Liver (tissue), 9 donors: ENCODE measurements around the gene CST7. TPM values are rescaled to one million over a fixed set of nuclear protein-coding genes. Genes with fewer than 3 reads are reported as not detected.

ENCODE experiments used
- DNase-seq: peaks from one replicate; pipeline ENCODE4 v3.0.0-alpha.2; 2017; ENCODE audit warnings: low spot score
- H3K27ac ChIP-seq, 2 donors: one replicate each; pipeline ENCODE4 v1.7.0; 2013; ENCODE audit warnings: inconsistent platforms in 2 of 2, low read length in 2 of 2, control low read depth in 1 of 2, low read depth in 1 of 2, mild to moderate bottlenecking in 1 of 2
- H3K27me3 ChIP-seq, 4 donors: one replicate each; pipeline versions ENCODE4 v1.6.1 to v1.7.0; 2013; ENCODE audit warnings: low read length in 3 of 4, inconsistent platforms in 1 of 4, mild to moderate bottlenecking in 1 of 4, moderate library complexity in 1 of 4; ENCODE audit not compliant: control insufficient read depth in 4 of 4, insufficient read depth in 4 of 4
- H3K36me3 ChIP-seq, 4 donors: one replicate each; pipeline versions ENCODE4 v1.6.1 to v1.7.0; 2013; ENCODE audit warnings: low read length in 3 of 4, mild to moderate bottlenecking in 3 of 4, low read depth in 1 of 4, moderate library complexity in 1 of 4; ENCODE audit not compliant: control insufficient read depth in 4 of 4, insufficient read depth in 3 of 4
- H3K4me1 ChIP-seq, 4 donors: one replicate each; pipeline versions ENCODE4 v1.6.1 to v1.7.0; 2013; ENCODE audit warnings: low read length in 3 of 4, mild to moderate bottlenecking in 3 of 4, moderate library complexity in 1 of 4; ENCODE audit not compliant: control insufficient read depth in 4 of 4, insufficient read depth in 4 of 4
- H3K4me3 ChIP-seq, 3 donors: one replicate each; pipeline versions ENCODE4 v1.6.1 to v1.7.0; 2013; ENCODE audit warnings: low read length in 3 of 3, control low read depth in 1 of 3, low read depth in 1 of 3, mild to moderate bottlenecking in 1 of 3
- H3K9ac ChIP-seq, 2 donors: one replicate each; pipeline ENCODE4 v1.7.0; 2013; ENCODE audit warnings: low read length in 2 of 2, mild to moderate bottlenecking in 2 of 2, moderate library complexity in 2 of 2, control low read depth in 1 of 2, low read depth in 1 of 2
- H3K9me3 ChIP-seq, 4 donors: one replicate each; pipeline versions ENCODE4 v1.6.1 to v1.7.0; 2013; ENCODE audit warnings: low read length in 3 of 4; ENCODE audit not compliant: control insufficient read depth in 4 of 4
- EGR1 ChIP-seq, 2 donors: IDR thresholded peaks; 2 replicates each; pipeline ENCODE4 v1.6.1; 2016 to 2018; ENCODE audit warnings: antibody characterized with exemption in 2 of 2, low read depth in 2 of 2
- FOXA1 ChIP-seq: IDR thresholded peaks from 2 replicates; pipeline ENCODE4 v1.6.1; 2016; ENCODE audit warnings: antibody characterized with exemption
- FOXA2 ChIP-seq: IDR thresholded peaks from 2 replicates; pipeline ENCODE4 v1.6.1; 2016; ENCODE audit warnings: antibody characterized with exemption
- GABPA ChIP-seq, 2 donors: IDR thresholded peaks in 1 of 2; conservative IDR thresholded peaks in 1 of 2; 2 replicates each; pipeline ENCODE4 v1.6.1; 2016; ENCODE audit warnings: antibody characterized with exemption in 2 of 2, mild to moderate bottlenecking in 1 of 2, moderate library complexity in 1 of 2
- HNF4A ChIP-seq, 2 donors: conservative IDR thresholded peaks; 2 replicates each; pipeline ENCODE4 v1.6.1; 2016; ENCODE audit warnings: antibody characterized with exemption in 2 of 2, mild to moderate bottlenecking in 2 of 2
- HNF4G ChIP-seq: IDR thresholded peaks from 2 replicates; pipeline ENCODE4 v1.6.1; 2016; ENCODE audit warnings: antibody characterized with exemption
- JUND ChIP-seq, 2 donors: IDR thresholded peaks; 2 replicates each; pipeline ENCODE4 v1.6.1; 2016; ENCODE audit warnings: antibody characterized with exemption in 2 of 2
- NR2F2 ChIP-seq: IDR thresholded peaks from 2 replicates; pipeline ENCODE4 v1.6.1; 2016; ENCODE audit warnings: antibody characterized with exemption
- RAD21 ChIP-seq, 2 donors: IDR thresholded peaks; 2 replicates each; pipeline ENCODE4 v1.6.1; 2016; ENCODE audit warnings: antibody characterized with exemption in 2 of 2, mild to moderate bottlenecking in 2 of 2
- RXRA ChIP-seq, 2 donors: IDR thresholded peaks; 2 replicates each; pipeline ENCODE4 v1.6.1; 2017 to 2018; ENCODE audit warnings: antibody characterized with exemption in 2 of 2, mild to moderate bottlenecking in 1 of 2
- SP1 ChIP-seq: IDR thresholded peaks from 2 replicates; pipeline ENCODE4 v1.6.1; 2018; ENCODE audit warnings: antibody characterized with exemption, mild to moderate bottlenecking
- TAF1 ChIP-seq: conservative IDR thresholded peaks from 2 replicates; pipeline ENCODE4 v1.6.1; 2016; ENCODE audit warnings: antibody characterized with exemption, mild to moderate bottlenecking
- YY1 ChIP-seq: IDR thresholded peaks from 2 replicates; pipeline ENCODE4 v1.6.1; 2016; ENCODE audit warnings: antibody characterized with exemption, mild to moderate bottlenecking
- whole genome bisulfite sequencing: extraction: QIAGEN DNeasy Blood & Tissue Kit; methylation state at CpG from one replicate; pipeline ENCODE4 v1.1.7; 2013; 5-methylcytosine and 5-hydroxymethylcytosine counted together
- polyA plus RNA-seq, 2 donors: library from polyadenylated mRNA; stranded (reverse) in 1 of 2; unstranded in 1 of 2; fragments of 200-250 nt in 1 of 2; fragments of >200 nt in 1 of 2; fragmentation: Nextera tagmentation in 1 of 2; extraction: Ambion mirVana in 1 of 2; gene quantifications; one replicate each; pipeline versions ENCODE4 v1.2.1 to v1.2.3, GENCODE V29; 2013 to 2015
- total RNA-seq, 2 donors: library from RNA; depleted of rRNA; stranded (reverse); fragments of >200 nt; gene quantifications; one replicate each; pipeline ENCODE4 v1.2.3, GENCODE V29; 2014
- TF ChIP-seq, protein P1 (sequence below): fragments of 150-350 bp; IDR thresholded peaks from 2 replicates; pipeline ENCODE4 v1.5.1; 2017; ENCODE audit warnings: improper control_type of control experiment, low read depth, low read length; ENCODE audit not compliant: missing input control
- TF ChIP-seq, protein P2 (sequence below): IDR thresholded peaks from 2 replicates; pipeline ENCODE4 v1.6.1; 2016; ENCODE audit warnings: antibody characterized with exemption, mild to moderate bottlenecking
- TF ChIP-seq, protein P3 (sequence below): IDR thresholded peaks from 2 replicates; pipeline ENCODE4 v1.6.1; 2016; ENCODE audit warnings: antibody characterized with exemption
- TF ChIP-seq, protein P4 (sequence below): IDR thresholded peaks from 2 replicates; pipeline ENCODE4 v1.6.1; 2016; ENCODE audit warnings: antibody characterized with exemption
- TF ChIP-seq, protein P5 (sequence below): IDR thresholded peaks from 2 replicates; pipeline ENCODE4 v1.6.1; 2016; ENCODE audit warnings: antibody characterized with exemption
- donor health status: healthy.
- donor health status: healthy.
- donor health status: healthy.
- donor health status: healthy.
- donor health status: healthy.

CST7 gene, protein sequence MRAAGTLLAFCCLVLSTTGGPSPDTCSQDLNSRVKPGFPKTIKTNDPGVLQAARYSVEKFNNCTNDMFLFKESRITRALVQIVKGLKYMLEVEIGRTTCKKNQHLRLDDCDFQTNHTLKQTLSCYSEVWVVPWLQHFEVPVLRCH
- total RNA-seq (10 to 100 TPM in 1 of 2 donors, 1 to 10 TPM in 1; 1.8 to 15.1 TPM), polyA plus RNA-seq (1 to 10 TPM; 1.5 to 3.7 TPM)

DNA sequence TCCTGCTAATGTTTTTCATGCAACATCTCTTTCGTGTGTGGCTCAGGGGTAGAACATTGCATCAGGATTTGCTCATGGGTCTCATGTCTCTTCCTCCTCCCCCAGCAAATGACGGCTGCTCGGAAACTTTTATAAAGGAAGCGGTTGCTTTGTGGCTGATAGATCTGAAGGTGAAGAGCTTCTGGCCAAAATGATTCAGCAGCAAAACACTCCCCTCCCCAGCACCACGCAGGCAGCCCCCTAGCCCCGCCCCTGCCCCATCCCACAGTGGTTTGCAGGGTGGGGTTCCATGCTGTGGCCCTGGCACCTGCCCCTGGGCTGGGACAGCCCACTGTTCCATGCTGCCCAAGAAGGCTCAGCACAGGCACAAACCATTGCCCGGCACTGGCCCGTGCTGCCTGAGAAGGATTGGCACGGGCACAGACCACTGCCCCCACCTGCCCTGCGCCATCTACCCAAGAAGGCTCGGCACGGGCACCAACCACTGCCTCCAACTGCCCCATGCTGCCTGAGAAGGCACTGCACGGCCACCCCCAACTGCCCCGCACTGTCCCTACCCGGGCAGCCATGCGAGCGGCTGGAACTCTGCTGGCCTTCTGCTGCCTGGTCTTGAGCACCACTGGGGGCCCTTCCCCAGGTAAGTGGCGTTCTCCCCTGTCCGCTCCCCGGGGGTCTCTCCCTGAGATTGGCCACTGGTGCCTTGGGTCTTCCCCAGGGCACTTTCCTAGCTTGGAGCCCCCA is at the start of gene CST7:
TSS of gene CST7 (plus strand) at position 331 of the 741 bp plus-strand sequence. CDS start at position 568, 237 bp downstream.
- peak within 1 kb of the TSS; percentile 45 to 51 for H3K9ac ChIP-seq
- peaks cover 0 to 1% (median 0%) of the 10 kb centered on the region in 4 donors for H3K36me3 ChIP-seq
- no peaks in the 10 kb centered on the region for H3K27me3 ChIP-seq
- 77% methylated on average over 20 of the region's 20 CpGs for WGBS
- H3K4me3 ChIP-seq = peak within 1 kb of the TSS in 2 of 3 donors; percentile 4 to 18
- peaks cover 0 to 24% (median 15%) of the 10 kb centered on the region in 4 donors for H3K4me1 ChIP-seq
- H3K9me3 ChIP-seq = no peaks in the 10 kb centered on the region
- peak within 1 kb of the TSS; percentile 63 to 69 for H3K27ac ChIP-seq
- TF ChIP-seq HNF4A (conservative IDR thresholded peaks at IDR 0.05) (no peak), RAD21 (IDR thresholded peaks at IDR 0.05) (no peak)
- no peak for DNase-seq

DNA sequence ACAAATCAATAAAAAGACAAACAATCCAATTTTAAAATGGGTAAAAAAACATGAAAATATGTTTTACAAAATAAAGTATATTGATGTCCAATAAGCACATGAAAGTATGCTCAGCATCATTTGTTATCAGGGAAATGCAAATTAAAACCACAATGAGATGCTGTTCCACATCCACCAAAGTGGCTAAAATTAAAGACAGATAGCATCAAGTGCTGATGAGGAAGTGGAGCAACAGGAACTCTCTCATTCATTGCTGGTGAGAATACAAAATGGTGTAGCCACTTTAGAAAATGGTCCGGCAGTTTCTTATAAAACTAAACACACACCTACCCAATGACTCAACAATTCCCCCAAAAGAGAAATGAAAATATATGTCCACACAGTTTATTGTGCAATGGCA is 42.3 kb upstream of the CST7 start:
- Histone ChIP-seq H3K36me3 (no peaks in the 10 kb centered on the region), H3K27ac (no peak overlapping the region), H3K9me3 (peaks cover 2 to 6% (median 4%) of the 10 kb centered on the region in 4 donors), H3K27me3 (no peaks in the 10 kb centered on the region), H3K9ac (no peak overlapping the region), H3K4me3 (no peak overlapping the region), H3K4me1 (no peaks in the 10 kb centered on the region)
- no peak for DNase-seq
- WGBS = 49% methylated on average over 1 of the region's 1 CpG
- TF ChIP-seq RXRA (IDR thresholded peaks at IDR 0.05) (no peak), FOXA2 (no peak), YY1 (no peak), RAD21 (IDR thresholded peaks at IDR 0.05) (no peak), FOXA1 (no peak), GABPA (IDR thresholded peaks at IDR 0.05 in 1 of 2, conservative IDR thresholded peaks at IDR 0.05 in 1 of 2) (no peak), HNF4G (no peak), EGR1 (IDR thresholded peaks at IDR 0.05; ENCODE audit: low read depth in 2 of 2) (no peak), NR2F2 (no peak), SP1 (no peak), JUND (IDR thresholded peaks at IDR 0.05) (no peak), HNF4A (conservative IDR thresholded peaks at IDR 0.05) (no peak), TAF1 (no peak)
- TF ChIP-seq, protein P1, sequence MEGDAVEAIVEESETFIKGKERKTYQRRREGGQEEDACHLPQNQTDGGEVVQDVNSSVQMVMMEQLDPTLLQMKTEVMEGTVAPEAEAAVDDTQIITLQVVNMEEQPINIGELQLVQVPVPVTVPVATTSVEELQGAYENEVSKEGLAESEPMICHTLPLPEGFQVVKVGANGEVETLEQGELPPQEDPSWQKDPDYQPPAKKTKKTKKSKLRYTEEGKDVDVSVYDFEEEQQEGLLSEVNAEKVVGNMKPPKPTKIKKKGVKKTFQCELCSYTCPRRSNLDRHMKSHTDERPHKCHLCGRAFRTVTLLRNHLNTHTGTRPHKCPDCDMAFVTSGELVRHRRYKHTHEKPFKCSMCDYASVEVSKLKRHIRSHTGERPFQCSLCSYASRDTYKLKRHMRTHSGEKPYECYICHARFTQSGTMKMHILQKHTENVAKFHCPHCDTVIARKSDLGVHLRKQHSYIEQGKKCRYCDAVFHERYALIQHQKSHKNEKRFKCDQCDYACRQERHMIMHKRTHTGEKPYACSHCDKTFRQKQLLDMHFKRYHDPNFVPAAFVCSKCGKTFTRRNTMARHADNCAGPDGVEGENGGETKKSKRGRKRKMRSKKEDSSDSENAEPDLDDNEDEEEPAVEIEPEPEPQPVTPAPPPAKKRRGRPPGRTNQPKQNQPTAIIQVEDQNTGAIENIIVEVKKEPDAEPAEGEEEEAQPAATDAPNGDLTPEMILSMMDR = no peak
- TF ChIP-seq, protein P2, sequence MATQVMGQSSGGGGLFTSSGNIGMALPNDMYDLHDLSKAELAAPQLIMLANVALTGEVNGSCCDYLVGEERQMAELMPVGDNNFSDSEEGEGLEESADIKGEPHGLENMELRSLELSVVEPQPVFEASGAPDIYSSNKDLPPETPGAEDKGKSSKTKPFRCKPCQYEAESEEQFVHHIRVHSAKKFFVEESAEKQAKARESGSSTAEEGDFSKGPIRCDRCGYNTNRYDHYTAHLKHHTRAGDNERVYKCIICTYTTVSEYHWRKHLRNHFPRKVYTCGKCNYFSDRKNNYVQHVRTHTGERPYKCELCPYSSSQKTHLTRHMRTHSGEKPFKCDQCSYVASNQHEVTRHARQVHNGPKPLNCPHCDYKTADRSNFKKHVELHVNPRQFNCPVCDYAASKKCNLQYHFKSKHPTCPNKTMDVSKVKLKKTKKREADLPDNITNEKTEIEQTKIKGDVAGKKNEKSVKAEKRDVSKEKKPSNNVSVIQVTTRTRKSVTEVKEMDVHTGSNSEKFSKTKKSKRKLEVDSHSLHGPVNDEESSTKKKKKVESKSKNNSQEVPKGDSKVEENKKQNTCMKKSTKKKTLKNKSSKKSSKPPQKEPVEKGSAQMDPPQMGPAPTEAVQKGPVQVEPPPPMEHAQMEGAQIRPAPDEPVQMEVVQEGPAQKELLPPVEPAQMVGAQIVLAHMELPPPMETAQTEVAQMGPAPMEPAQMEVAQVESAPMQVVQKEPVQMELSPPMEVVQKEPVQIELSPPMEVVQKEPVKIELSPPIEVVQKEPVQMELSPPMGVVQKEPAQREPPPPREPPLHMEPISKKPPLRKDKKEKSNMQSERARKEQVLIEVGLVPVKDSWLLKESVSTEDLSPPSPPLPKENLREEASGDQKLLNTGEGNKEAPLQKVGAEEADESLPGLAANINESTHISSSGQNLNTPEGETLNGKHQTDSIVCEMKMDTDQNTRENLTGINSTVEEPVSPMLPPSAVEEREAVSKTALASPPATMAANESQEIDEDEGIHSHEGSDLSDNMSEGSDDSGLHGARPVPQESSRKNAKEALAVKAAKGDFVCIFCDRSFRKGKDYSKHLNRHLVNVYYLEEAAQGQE = no peak
- TF ChIP-seq, protein P3, sequence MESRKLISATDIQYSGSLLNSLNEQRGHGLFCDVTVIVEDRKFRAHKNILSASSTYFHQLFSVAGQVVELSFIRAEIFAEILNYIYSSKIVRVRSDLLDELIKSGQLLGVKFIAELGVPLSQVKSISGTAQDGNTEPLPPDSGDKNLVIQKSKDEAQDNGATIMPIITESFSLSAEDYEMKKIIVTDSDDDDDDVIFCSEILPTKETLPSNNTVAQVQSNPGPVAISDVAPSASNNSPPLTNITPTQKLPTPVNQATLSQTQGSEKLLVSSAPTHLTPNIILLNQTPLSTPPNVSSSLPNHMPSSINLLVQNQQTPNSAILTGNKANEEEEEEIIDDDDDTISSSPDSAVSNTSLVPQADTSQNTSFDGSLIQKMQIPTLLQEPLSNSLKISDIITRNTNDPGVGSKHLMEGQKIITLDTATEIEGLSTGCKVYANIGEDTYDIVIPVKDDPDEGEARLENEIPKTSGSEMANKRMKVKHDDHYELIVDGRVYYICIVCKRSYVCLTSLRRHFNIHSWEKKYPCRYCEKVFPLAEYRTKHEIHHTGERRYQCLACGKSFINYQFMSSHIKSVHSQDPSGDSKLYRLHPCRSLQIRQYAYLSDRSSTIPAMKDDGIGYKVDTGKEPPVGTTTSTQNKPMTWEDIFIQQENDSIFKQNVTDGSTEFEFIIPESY = no peak
- TF ChIP-seq, protein P4, sequence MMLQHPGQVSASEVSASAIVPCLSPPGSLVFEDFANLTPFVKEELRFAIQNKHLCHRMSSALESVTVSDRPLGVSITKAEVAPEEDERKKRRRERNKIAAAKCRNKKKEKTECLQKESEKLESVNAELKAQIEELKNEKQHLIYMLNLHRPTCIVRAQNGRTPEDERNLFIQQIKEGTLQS = no peak
- TF ChIP-seq, protein P5, sequence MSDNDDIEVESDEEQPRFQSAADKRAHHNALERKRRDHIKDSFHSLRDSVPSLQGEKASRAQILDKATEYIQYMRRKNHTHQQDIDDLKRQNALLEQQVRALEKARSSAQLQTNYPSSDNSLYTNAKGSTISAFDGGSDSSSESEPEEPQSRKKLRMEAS = no peak
